Duodenal mucosa (tissue), 2 donors: ENCODE results near the gene CXCL8.
"Not testable (repeated sequence)": the region's sequence is repeated elsewhere in the genome, so short reads cannot be mapped to it uniquely, and the experiment has no call there.

Source experiments
- H3K27ac ChIP-seq: one replicate; pipeline ENCODE4 v1.7.0; 2013; ENCODE audit warnings: low read depth, low read length
- H3K27me3 ChIP-seq, 2 donors: one replicate each; pipeline ENCODE4 v1.7.0; 2013; ENCODE audit warnings: low read length in 2 of 2, control low read depth in 1 of 2; ENCODE audit not compliant: insufficient read depth in 2 of 2, control insufficient read depth in 1 of 2
- H3K36me3 ChIP-seq, 2 donors: one replicate each; pipeline ENCODE4 v1.7.0; 2013; ENCODE audit warnings: low read length in 2 of 2, control low read depth in 1 of 2; ENCODE audit not compliant: insufficient read depth in 2 of 2, control insufficient read depth in 1 of 2
- H3K4me1 ChIP-seq, 2 donors: one replicate each; pipeline ENCODE4 v1.7.0; 2013; ENCODE audit warnings: low read length in 2 of 2, control low read depth in 1 of 2; ENCODE audit not compliant: insufficient read depth in 2 of 2, control insufficient read depth in 1 of 2
- H3K4me3 ChIP-seq, 2 donors: one replicate each; pipeline ENCODE4 v1.7.0; 2013; ENCODE audit warnings: low read length in 2 of 2, low read depth in 1 of 2
- H3K9ac ChIP-seq, 2 donors: one replicate each; pipeline ENCODE4 v1.7.0; 2013; ENCODE audit warnings: low read length in 2 of 2, low read depth in 1 of 2
- H3K9me3 ChIP-seq, 2 donors: one replicate each; pipeline ENCODE4 v1.7.0; 2013; ENCODE audit warnings: low read length in 2 of 2, control low read depth in 1 of 2; ENCODE audit not compliant: control insufficient read depth in 1 of 2

Gene CXCL8

GRCh38 chr4:73754934-73755333 is 14.6 kb downstream of the CXCL8 start:
- no peak overlapping the region for H3K4me3 ChIP-seq
- H3K9ac ChIP-seq, result no peak overlapping the region
- no peaks in the 10 kb centered on the region for H3K27me3 ChIP-seq
- no peak overlapping the region for H3K27ac ChIP-seq
- H3K9me3 ChIP-seq, result no peaks in the 10 kb centered on the region
- no peaks in the 10 kb centered on the region for H3K4me1 ChIP-seq
- H3K36me3 ChIP-seq, result no peaks in the 10 kb centered on the region

- Histone ChIP-seq H3K9me3 (no peaks in the 10 kb centered on the region), H3K4me1 (no peaks in the 10 kb centered on the region), H3K27me3 (no peaks in the 10 kb centered on the region), H3K36me3 (no peaks in the 10 kb centered on the region), H3K4me3 (no peak overlapping the region), H3K27ac (no peak overlapping the region), H3K9ac (no peak overlapping the region)
Measured at GRCh38 chr4:73759357-73759756, 19.0 kb downstream of the CXCL8 start.

- Histone ChIP-seq H3K36me3 (no peaks in the 10 kb centered on the region), H3K4me3 (no peak overlapping the region), H3K9me3 (no peaks in the 10 kb centered on the region), H3K4me1 (no peaks in the 10 kb centered on the region), H3K9ac (no peak overlapping the region), H3K27ac (no peak overlapping the region), H3K27me3 (no peaks in the 10 kb centered on the region)
Measured at GRCh38 chr4:73761856-73762255, 21.5 kb downstream of the CXCL8 start.

GRCh38 chr4:73762409-73762808 is 22.0 kb downstream of the CXCL8 start:
- Histone ChIP-seq H3K9ac (no peak overlapping the region), H3K27ac (no peak overlapping the region), H3K27me3 (no peaks in the 10 kb centered on the region), H3K36me3 (no peaks in the 10 kb centered on the region), H3K9me3 (no peaks in the 10 kb centered on the region), H3K4me3 (no peak overlapping the region), H3K4me1 (no peaks in the 10 kb centered on the region)

GRCh38 chr4:73763877-73764276 is 23.5 kb downstream of the CXCL8 start:
- H3K36me3 ChIP-seq, result no peaks in the 10 kb centered on the region
- H3K9ac ChIP-seq, result no peak overlapping the region
- no peaks in the 10 kb centered on the region for H3K4me1 ChIP-seq
- H3K4me3 ChIP-seq, result no peak overlapping the region
- no peaks in the 10 kb centered on the region for H3K9me3 ChIP-seq
- no peaks in the 10 kb centered on the region for H3K27me3 ChIP-seq
- H3K27ac ChIP-seq, result no peak overlapping the region

- Histone ChIP-seq H3K4me3 (no peak overlapping the region), H3K9ac (no peak overlapping the region), H3K9me3 (no peaks in the 10 kb centered on the region), H3K4me1 (no peaks in the 10 kb centered on the region), H3K27me3 (no peaks in the 10 kb centered on the region), H3K27ac (no peak overlapping the region), H3K36me3 (no peaks in the 10 kb centered on the region)
Measured at GRCh38 chr4:73764513-73764912, 24.1 kb downstream of the CXCL8 start.

GRCh38 chr4:73765296-73765695 is 24.9 kb downstream of the CXCL8 start:
- H3K4me1 ChIP-seq, result peaks cover under 1 to 2% of the 10 kb centered on the region in 2 donors
- H3K27ac ChIP-seq, result no peak overlapping the region
- H3K9me3 ChIP-seq, result no peaks in the 10 kb centered on the region
- H3K36me3 ChIP-seq, result no peaks in the 10 kb centered on the region
- H3K9ac ChIP-seq, result no peak overlapping the region
- no peaks in the 10 kb centered on the region for H3K27me3 ChIP-seq
- H3K4me3 ChIP-seq, result no peak overlapping the region

- Histone ChIP-seq H3K9me3 (no peaks in the 10 kb centered on the region), H3K4me3 (no peak overlapping the region), H3K9ac (no peak overlapping the region), H3K27me3 (no peaks in the 10 kb centered on the region), H3K4me1 (peaks cover 10 to 19% of the 10 kb centered on the region in 2 donors), H3K27ac (no peak overlapping the region), H3K36me3 (no peaks in the 10 kb centered on the region)
Measured at GRCh38 chr4:73770917-73771316, 30.5 kb downstream of the CXCL8 start.

GRCh38 chr4:73772363-73772762 is 32.0 kb downstream of the CXCL8 start:
- Histone ChIP-seq H3K4me3 (no peak overlapping the region), H3K27me3 (no peaks in the 10 kb centered on the region), H3K4me1 (peaks cover 10 to 19% of the 10 kb centered on the region in 2 donors), H3K27ac (no peak overlapping the region), H3K9me3 (no peaks in the 10 kb centered on the region), H3K36me3 (no peaks in the 10 kb centered on the region), H3K9ac (no peak overlapping the region)

- not testable (repeated sequence) for H3K27me3 ChIP-seq
Measured at GRCh38 chr4:73774406-73774805, 34.0 kb downstream of the CXCL8 start.

GRCh38 chr4:73776321-73776729 is 36.0 kb downstream of the CXCL8 start:
- no peaks in the 10 kb centered on the region for H3K27me3 ChIP-seq
- no peaks in the 10 kb centered on the region for H3K9me3 ChIP-seq
- H3K27ac ChIP-seq, result no peak overlapping the region
- no peaks in the 10 kb centered on the region for H3K36me3 ChIP-seq
- H3K4me1 ChIP-seq, result peaks cover 0 to 15% of the 10 kb centered on the region in 2 donors
- no peak overlapping the region for H3K4me3 ChIP-seq
- H3K9ac ChIP-seq, result no peak overlapping the region

More at GRCh38 chr4:73774406-73774805, 34.0 kb downstream of the CXCL8 start:
- not testable (repeated sequence) for H3K9ac ChIP-seq, H3K27ac ChIP-seq, H3K4me3 ChIP-seq, H3K36me3 ChIP-seq, H3K9me3 ChIP-seq
- H3K4me1 ChIP-seq, result peaks cover 10 to 19% of the 10 kb centered on the region in 2 donors
